GM18951 (cell line): ENCODE measurements around the gene TTLL12.

Source experiments
- POLR2A ChIP-seq: IDR thresholded peaks from 4 replicates; pipeline ENCODE4 v1.6.1; 2011; ENCODE audit warnings: mild to moderate bottlenecking; ENCODE audit not compliant: insufficient read length, insufficient read depth; ENCODE audit errors: extremely low read depth
- in situ Hi-C: fragments of 300-500 bp; cut with MboI; formaldehyde crosslinking; loops from one replicate; pipeline ENCODE4 v1.12.0; 2022; ENCODE audit warnings: low sequenced_read_pairs, mixed read lengths, inconsistent platforms; ENCODE audit not compliant: unreplicated experiment

TTLL12 gene

DNA sequence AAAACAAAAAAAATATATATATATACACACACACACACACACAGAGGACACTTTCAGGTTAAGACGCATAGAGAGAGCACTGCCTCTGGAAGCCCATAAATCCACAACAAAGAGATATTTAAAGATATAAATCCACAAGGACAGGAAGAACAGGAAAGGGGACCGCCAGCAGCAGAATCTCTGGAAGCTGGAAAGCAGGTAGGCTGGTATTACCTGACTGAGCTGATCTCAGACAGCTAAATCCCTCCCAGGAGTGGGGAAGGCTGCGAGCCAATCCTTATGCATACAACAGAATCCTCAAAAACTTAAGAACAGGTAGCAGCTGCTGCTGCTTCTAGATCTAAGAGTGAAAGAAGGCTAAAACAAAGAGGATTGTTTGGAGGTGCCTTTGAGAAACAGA, 42.0 kb downstream of the TTLL12 start:
- TF ChIP-seq POLR2A = no peak
- in situ Hi-C loops = no loop called here

GRCh38 chr22:43142880-43143562, 43.9 kb downstream of the TTLL12 start, which contains the start of gene MCAT:
TSS of gene MCAT (minus strand) at chr22:43143398. CDS start at chr22:43143348, 50 bp downstream.
- in situ Hi-C loops = no loop called here

GRCh38 chr22:43136801-43137200, 50.1 kb downstream of the TTLL12 start:
- in situ Hi-C loops = no loop called here
- TF ChIP-seq POLR2A = no peak

More at GRCh38 chr22:43142880-43143562, 43.9 kb downstream of the TTLL12 start, which contains the start of gene MCAT:
- peak; percentile 66 for TF ChIP-seq POLR2A

DNA sequence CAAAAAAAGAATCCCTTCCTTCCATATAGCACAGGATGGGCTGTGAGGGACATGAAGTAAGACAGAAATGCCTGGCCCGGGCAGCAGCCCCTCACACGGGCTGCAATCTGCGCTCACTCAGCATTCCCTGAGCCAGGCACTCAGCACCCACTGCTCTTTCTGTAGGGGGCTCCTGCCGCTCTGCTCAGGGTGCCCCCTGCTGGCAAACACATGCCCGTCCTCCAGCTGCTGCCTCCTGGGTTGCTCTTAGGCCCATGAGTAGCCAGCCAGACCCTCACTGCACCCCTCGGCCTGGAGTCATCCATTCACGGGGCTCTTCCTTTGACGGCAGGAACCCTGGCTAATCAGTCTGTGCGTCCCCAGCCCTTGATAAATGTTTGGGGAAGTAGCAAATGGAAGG, 50.7 kb downstream of the TTLL12 start:
- TF ChIP-seq POLR2A = no peak
- in situ Hi-C loops = no loop called here

- in situ Hi-C loops = no loop called here
- no peak for TF ChIP-seq POLR2A
These were observed 51.4 kb downstream of the TTLL12 start for GRCh38 chr22:43135565-43135964.

GRCh38 chr22:43134553-43134952, 52.4 kb downstream of the TTLL12 start:
- no peak for TF ChIP-seq POLR2A
- in situ Hi-C loops = no loop called here

DNA sequence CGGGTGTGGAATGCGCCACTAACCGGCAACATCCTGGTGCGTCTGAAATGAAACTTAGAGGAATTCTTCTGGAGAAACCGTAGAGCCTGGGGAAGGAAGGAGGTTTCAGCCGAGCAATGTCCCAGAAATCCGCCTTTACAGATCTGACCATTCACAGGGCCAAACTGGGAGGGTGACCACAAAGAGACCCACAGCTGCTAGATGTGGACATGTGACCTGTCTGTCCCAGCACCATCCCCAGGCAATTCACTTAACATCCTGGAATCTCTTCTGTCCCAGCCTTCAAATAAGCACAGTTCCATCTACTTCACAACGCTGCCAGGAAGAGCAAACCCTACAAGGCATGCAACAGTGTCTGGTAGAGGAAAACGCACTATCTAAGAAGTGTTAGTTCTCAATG, 53.5 kb downstream of the TTLL12 start:
- TF ChIP-seq POLR2A = no peak
- in situ Hi-C loops = no loop called here

- no peak for TF ChIP-seq POLR2A
- in situ Hi-C loops = no loop called here
These were observed 55.0 kb downstream of the TTLL12 start for GRCh38 chr22:43131773-43132501.

- in situ Hi-C loops = no loop called here
- no peak for TF ChIP-seq POLR2A
These were observed 57.2 kb downstream of the TTLL12 start for GRCh38 chr22:43129426-43130425.

DNA sequence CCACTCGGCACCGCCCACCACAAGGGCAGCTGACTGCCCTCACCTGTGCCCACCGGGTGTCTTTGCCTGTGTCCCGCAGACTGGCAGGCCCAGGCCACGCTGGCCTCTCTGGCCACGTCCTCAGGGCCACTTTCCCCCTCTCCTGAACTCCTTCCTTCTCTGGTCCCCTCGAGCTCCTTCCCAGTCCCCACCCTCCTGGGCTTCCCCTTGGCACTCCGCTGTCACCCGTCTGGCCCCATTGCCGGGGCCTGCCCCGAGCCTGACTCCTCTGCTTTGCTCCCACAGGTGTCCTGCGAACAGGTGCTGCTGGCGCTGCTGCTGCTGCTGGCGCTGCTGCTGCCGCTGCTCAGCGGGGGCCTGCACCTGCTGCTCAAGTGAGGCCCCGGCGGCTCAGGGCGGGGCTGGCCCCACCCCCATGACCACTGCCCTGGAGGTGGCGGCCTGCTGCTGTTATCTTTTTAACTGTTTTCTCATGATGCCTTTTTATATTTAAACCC, 58.0 kb downstream of the TTLL12 start:
- no peak for TF ChIP-seq POLR2A
- in situ Hi-C loops = no loop called here

- in situ Hi-C loops = no loop called here
- no peak for TF ChIP-seq POLR2A
These were observed 58.8 kb downstream of the TTLL12 start for GRCh38 chr22:43128116-43128515.

DNA sequence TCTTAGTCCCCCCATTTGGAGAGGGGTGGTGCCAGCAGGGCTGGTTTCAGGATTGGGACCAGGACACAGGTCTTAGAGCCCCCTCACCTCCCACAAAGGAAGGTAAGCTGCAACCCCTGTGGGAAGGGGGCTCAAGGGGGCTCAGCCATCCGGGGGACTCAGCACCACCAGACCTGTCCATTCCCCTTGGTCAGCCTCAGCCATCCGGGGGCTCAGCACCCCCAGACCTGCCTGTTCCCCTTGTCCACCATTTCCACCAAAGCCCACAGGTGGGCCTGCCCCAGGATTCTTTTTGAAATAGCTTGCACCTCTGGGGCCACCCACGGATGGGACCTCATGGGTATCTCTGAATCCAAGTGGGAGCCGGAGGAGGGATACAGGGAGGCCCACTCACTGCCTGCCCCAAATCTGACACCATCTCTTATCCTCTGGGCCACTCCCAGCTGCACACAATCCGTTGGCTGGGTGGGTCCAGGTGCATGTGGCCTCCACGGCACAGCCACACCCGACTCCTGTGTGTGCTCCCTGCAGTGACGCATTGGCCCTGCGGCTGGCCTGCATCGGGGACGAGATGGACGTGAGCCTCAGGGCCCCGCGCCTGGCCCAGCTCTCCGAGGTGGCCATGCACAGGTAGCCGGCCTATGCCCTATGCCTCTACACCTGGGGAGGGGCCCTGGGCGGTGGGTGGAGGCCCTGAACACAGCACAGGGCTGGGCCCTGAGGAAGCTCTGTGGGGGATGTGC, 59.6 kb downstream of the TTLL12 start:
- TF ChIP-seq POLR2A = no peak
- in situ Hi-C loops = no loop called here

GRCh38 chr22:43126501-43127165, 60.3 kb downstream of the TTLL12 start:
- TF ChIP-seq POLR2A = no peak
- in situ Hi-C loops = no loop called here
